ENCODE results near the gene WIPF1. TPM values are rescaled to one million over a fixed set of nuclear protein-coding genes. Genes with fewer than 3 reads are reported as not detected.

Gene WIPF1
- total and polyA plus RNA-seq, 2 experiments from 2014 or later = 8.3 to 16.7 TPM

DNA sequence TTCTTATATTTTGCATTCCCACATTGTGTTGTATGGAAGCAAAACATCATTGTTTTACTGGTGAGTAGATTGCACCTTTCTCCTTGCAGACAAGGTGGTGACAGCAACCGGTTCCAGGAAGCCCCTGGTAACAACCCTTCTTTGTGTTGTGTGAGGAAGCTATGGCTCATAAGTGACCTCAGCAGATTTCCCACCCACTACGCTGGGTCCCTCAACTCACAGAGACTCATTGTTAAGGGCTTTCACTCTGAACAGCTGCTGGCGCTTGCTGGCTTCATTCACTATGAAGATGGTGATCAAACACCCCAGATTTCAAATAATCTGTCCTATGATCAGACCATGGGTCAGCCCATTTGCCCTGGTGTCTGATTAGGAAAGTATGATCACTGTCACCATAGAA is 53.4 kb downstream of the WIPF1 start:
- H3K36me3 ChIP-seq = no peaks in the 10 kb centered on the region
- H3K9me3 ChIP-seq (ENCODE audit: low read depth) = no peaks in the 10 kb centered on the region
- no peak overlapping the region for H3K4me3 ChIP-seq
- no peaks in the 10 kb centered on the region for H3K27me3 ChIP-seq
- peaks cover 13% of the 10 kb centered on the region for H3K4me1 ChIP-seq (ENCODE audit: low read depth)
- TF ChIP-seq, protein P1, sequence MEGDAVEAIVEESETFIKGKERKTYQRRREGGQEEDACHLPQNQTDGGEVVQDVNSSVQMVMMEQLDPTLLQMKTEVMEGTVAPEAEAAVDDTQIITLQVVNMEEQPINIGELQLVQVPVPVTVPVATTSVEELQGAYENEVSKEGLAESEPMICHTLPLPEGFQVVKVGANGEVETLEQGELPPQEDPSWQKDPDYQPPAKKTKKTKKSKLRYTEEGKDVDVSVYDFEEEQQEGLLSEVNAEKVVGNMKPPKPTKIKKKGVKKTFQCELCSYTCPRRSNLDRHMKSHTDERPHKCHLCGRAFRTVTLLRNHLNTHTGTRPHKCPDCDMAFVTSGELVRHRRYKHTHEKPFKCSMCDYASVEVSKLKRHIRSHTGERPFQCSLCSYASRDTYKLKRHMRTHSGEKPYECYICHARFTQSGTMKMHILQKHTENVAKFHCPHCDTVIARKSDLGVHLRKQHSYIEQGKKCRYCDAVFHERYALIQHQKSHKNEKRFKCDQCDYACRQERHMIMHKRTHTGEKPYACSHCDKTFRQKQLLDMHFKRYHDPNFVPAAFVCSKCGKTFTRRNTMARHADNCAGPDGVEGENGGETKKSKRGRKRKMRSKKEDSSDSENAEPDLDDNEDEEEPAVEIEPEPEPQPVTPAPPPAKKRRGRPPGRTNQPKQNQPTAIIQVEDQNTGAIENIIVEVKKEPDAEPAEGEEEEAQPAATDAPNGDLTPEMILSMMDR (IDR thresholded peaks at IDR 0.05; ENCODE audit: low read depth, low read length) = no peak
- H3K27ac ChIP-seq = no peak overlapping the region
- DNase-seq (ENCODE audit: low read depth in 1 of 2, low spot score in 1 of 2) = peak in 1 of 2 donors; percentile 18

DNA sequence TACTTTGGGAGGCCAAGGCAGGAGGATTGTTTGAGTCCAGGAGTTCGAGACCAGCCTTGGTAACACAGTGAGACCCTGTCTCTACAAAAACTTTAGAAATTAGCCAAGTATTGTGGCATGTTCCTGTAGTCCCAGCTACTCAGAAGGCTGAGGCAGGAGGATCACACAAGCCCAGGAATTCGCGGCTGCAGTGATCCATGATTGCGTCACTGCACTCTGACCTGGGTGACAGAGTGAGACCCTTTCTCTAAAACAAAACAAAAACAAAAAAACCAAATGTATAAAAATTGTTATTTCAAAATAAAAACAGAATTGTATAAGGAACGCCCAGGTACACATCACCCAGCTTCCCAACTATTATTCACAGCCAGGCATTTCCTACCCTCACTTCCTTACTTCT is 56.7 kb downstream of the WIPF1 start:
- Histone ChIP-seq H3K27me3 (no peaks in the 10 kb centered on the region), H3K9me3 (ENCODE audit: low read depth) (no peaks in the 10 kb centered on the region), H3K4me1 (ENCODE audit: low read depth) (peaks cover 13% of the 10 kb centered on the region), H3K27ac (no peak overlapping the region), H3K36me3 (no peaks in the 10 kb centered on the region), H3K4me3 (no peak overlapping the region)
- no peak for DNase-seq (ENCODE audit: low read depth in 1 of 2, low spot score in 1 of 2)
- TF ChIP-seq, protein P1 (IDR thresholded peaks at IDR 0.05; ENCODE audit: low read depth, low read length) = no peak

DNA sequence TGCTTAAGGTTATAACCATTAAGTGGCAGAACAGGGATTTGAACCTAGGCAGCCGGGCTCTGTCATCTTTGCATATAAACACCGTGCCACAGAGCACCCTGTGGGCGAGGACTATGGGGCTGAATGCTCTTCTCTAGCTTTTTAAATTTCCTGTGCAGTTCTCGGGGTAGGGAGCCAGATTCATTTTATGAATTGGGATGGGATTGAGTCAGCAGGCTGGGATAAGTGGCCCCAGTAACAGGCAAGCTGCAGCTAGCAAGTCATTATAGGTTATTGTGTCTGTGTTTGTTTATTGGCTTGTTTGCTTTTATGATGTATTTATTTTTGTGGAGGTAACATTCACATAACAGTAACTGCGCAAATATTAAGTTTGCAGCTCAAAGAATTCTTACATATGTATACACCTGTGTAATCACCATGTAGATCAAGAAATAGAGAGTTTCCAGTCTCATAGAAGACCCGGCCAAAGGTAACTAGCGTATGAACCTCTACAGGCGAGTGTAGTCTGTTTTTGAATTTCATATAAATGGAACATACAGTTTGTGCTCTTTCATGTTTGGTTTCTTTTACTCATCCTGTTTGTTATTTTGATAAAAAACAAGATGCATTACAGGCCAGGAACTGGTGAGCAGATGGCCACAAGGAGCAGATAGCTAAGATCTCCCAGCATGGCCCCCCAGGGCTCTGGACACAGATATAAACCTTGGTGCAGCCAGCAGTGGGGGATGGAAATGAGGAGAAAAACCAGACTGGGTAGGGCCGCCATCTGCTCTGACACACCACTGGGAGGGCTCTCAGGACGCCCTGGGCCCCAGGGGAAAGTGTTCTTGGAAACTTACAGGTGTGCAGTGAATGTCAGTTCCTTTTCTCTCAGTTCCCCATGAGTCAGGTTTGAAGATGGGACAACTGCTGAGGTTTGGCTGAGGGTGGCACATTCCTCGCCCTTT is 61.6 kb downstream of the WIPF1 start:
- Histone ChIP-seq H3K36me3 (no peaks in the 10 kb centered on the region), H3K4me3 (no peak overlapping the region), H3K9me3 (ENCODE audit: low read depth) (no peaks in the 10 kb centered on the region), H3K27ac (no peak overlapping the region), H3K4me1 (ENCODE audit: low read depth) (no peaks in the 10 kb centered on the region), H3K27me3 (no peaks in the 10 kb centered on the region)
- TF ChIP-seq, protein P1 (IDR thresholded peaks at IDR 0.05; ENCODE audit: low read depth, low read length) = no peak
- DNase-seq (ENCODE audit: low read depth in 1 of 2, low spot score in 1 of 2) = no peak

DNA sequence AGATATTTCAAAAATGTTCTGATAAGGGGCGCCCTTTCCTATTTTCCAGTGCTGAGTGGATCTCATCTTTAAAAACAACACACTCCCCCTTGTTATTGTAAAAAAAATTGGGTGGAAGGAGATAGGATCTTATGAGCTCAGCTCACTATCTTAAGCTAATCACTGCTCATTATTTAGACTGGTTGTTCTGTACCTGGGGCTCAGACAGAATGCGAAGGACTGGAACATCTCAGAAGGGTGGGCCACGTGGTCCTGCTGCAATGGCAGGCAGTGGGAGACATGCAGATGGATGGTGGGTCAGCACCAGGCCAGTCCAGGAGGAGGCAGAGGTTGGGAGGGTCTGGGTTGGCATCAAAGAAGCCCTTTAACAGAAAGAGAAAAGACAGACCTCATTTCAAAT is 62.5 kb downstream of the WIPF1 start:
- TF ChIP-seq, protein P1 (IDR thresholded peaks at IDR 0.05; ENCODE audit: low read depth, low read length) = no peak
- Histone ChIP-seq H3K4me1 (ENCODE audit: low read depth) (no peaks in the 10 kb centered on the region), H3K9me3 (ENCODE audit: low read depth) (no peaks in the 10 kb centered on the region), H3K4me3 (no peak overlapping the region), H3K27ac (no peak overlapping the region), H3K27me3 (no peaks in the 10 kb centered on the region), H3K36me3 (no peaks in the 10 kb centered on the region)
- no peak for DNase-seq (ENCODE audit: low read depth in 1 of 2, low spot score in 1 of 2)

DNA sequence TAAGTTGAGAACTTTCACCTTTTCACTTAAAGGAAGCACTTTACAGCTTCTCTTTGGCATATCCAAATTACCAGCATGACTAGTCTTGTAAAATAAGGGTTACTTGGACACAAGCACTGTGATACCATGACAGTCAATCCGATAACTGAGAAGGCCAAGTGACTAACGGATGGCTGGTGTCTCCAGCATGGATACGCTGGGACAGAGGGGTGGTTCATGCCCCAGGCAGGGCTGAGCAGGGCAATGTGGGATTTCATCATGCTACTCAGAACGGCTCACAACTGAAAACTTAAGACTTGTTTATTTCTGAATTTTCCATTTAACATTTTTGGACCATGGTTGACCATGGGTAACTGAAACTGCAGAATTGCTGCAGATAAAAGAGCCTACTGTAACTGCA is 67.7 kb downstream of the WIPF1 start:
- DNase-seq (ENCODE audit: low read depth in 1 of 2, low spot score in 1 of 2) = no peak
- Histone ChIP-seq H3K27me3 (no peaks in the 10 kb centered on the region), H3K4me3 (no peak overlapping the region), H3K4me1 (ENCODE audit: low read depth) (no peaks in the 10 kb centered on the region), H3K27ac (no peak overlapping the region), H3K9me3 (ENCODE audit: low read depth) (no peaks in the 10 kb centered on the region), H3K36me3 (no peaks in the 10 kb centered on the region)
- TF ChIP-seq, protein P1 (IDR thresholded peaks at IDR 0.05; ENCODE audit: low read depth, low read length) = no peak
